Neural progenitor cell (in vitro differentiated cells): ENCODE data around the gene SCAI.

Experiments used
- CTCF ChIP-seq: fragments of 200-600 bp; sonication (generic); IDR thresholded peaks from 2 replicates; pipeline ENCODE4 v1.5.1; 2017; ENCODE audit warnings: antibody characterized with exemption, mild to moderate bottlenecking
- EZH2 ChIP-seq: fragments of 200-600 bp; sonication (generic); IDR thresholded peaks from 2 replicates; pipeline ENCODE4 v1.6.1; 2017; ENCODE audit warnings: antibody characterized with exemption, mild to moderate bottlenecking, moderate library complexity

- TF ChIP-seq EZH2 = no peak
- peak; percentile 37 for TF ChIP-seq CTCF
Measured at GRCh38 chr9:125142560-125143376, 560 bp downstream of the SCAI start.
